NCI-H187 (cell line): ENCODE results near the gene GRAMD1A.
"Not testable (repeated sequence)": the region's sequence is repeated elsewhere in the genome, so short reads cannot be mapped to it uniquely, and the experiment has no call there.

ENCODE experiments used
- DNase-seq, 2 experiments: peaks; one replicate each; lab custom pipeline; 2025; lab: John Stamatoyannopoulos, UW

The GRAMD1A gene

GRCh38 chr19:34979819-34980640, 20.1 kb upstream of the GRAMD1A start:
- no peak for DNase-seq

- DNase-seq = no peak
Measured at GRCh38 chr19:34982275-34982674, 17.8 kb upstream of the GRAMD1A start.

- DNase-seq = no peak
Measured at GRCh38 chr19:34983786-34984185, 16.3 kb upstream of the GRAMD1A start.

GRCh38 chr19:34984287-34984686, 15.8 kb upstream of the GRAMD1A start:
- DNase-seq = no peak

- DNase-seq = no peak
Measured at GRCh38 chr19:34985249-34986022, 14.7 kb upstream of the GRAMD1A start.

- no peak for DNase-seq
Measured at GRCh38 chr19:34988119-34988518, 12.0 kb upstream of the GRAMD1A start.

GRCh38 chr19:34989298-34989697, 10.8 kb upstream of the GRAMD1A start:
- no peak for DNase-seq

GRCh38 chr19:34990578-34991192, 9.4 kb upstream of the GRAMD1A start:
- no peak for DNase-seq

GRCh38 chr19:34991542-34992333, 8.4 kb upstream of the GRAMD1A start:
- DNase-seq = no peak

- DNase-seq = not testable (repeated sequence)
Measured at GRCh38 chr19:34992582-34992981, 7.5 kb upstream of the GRAMD1A start.

GRCh38 chr19:34994286-34994642, 5.9 kb upstream of the GRAMD1A start:
- DNase-seq = no peak

- DNase-seq = no peak
Measured at GRCh38 chr19:34994643-34995541, 5.2 kb upstream of the GRAMD1A start.

- DNase-seq = no peak
Measured at GRCh38 chr19:34995551-34995950, 4.6 kb upstream of the GRAMD1A start.

GRCh38 chr19:34997071-34997617, 3.0 kb upstream of the GRAMD1A start:
- no peak for DNase-seq

GRCh38 chr19:34998224-34998623, 1.9 kb upstream of the GRAMD1A start:
- not testable (repeated sequence) for DNase-seq

GRCh38 chr19:34998777-34999497, 1.2 kb upstream of the GRAMD1A start:
- DNase-seq = no peak

- DNase-seq = no peak
Measured at GRCh38 chr19:35000338-35000646, 169 bp downstream of the GRAMD1A start.

- DNase-seq = no peak
Measured at GRCh38 chr19:35000647-35001501, 751 bp downstream of the GRAMD1A start.

- DNase-seq = no peak
Measured at GRCh38 chr19:35002037-35002535, 2.0 kb downstream of the GRAMD1A start.
